GM18519 (cell line): Measurements from ENCODE around the gene SERPING1.

Experiments
- ATAC-seq: cut with Tn5 transposase; IDR thresholded peaks from one replicate; pipeline ENCODE4 v1.9.1; 2021; ENCODE audit warnings: mild to moderate bottlenecking, moderate library complexity; ENCODE audit not compliant: unreplicated experiment, low FRiP score

SERPING1 gene

DNA sequence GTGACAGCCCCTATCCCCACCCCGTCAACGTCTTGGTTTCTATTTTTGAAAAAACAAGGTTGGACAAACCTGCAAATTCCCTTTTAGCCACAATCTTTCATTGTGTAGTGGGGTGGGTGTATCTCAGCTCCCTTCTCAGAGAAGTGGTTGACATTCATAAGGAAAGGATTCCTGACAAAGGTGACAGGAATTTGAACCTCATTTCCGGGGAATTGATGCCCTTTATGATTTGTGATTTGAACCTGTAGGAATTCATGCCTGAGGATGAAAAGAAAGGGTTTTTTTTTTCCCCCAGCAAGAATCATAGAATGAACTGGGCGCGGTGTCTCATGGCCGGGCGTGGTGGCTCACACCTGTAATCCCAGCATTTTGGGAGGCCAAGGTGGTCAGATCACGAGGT lies 37.8 kb downstream of the SERPING1 start:
- ATAC-seq: no peak

DNA sequence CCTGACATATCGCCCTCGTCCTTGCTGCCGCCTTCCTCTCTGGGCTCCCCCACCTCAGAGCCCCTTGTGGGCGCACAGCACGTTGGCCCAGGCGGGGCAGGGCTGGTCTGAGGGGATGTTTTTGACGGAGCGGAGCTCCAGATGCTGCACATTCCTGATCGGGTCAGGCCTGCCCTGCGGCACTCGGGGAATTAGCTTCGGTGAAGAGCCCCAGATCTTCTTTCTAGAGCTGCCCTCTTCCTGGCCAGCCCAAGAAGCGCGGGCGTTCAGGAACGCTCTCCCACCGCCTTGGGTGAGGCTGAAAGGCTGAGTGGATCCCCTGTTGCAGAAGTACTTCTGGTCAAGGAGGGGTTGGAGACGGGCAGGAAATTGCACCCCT lies 40.1 kb downstream of the SERPING1 start:
- no peak for ATAC-seq

GRCh38 chr11:57638005-57638781 lies 40.7 kb downstream of the SERPING1 start:
- no peak for ATAC-seq

DNA sequence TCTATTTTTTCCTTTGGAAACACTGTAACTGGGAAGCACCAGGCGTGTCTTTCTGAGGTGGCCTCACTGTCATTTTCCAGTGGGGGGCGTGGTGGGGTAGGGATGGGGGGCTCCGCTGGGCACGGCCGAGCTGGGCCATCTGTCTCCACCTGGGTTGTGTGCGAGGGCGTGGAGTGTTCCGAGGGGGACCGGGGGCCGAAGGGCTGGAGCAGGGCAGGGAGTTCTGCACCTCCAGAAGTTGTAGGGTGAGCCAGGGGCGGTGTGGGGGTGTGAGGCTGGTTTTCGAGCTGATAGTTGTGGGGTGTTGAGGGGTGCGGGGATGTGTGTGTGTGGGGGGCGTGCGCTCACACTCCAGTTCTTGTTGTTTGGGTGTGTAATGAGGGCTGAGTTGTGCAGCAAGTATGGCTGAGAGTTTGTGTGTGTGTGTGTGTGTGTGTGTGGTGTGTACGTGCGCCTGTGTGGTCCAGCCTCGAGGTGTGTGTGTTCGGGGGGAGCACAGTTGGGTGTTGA lies 41.4 kb downstream of the SERPING1 start:
- no peak for ATAC-seq

GRCh38 chr11:57639321-57640067 lies 42.0 kb downstream of the SERPING1 start:
- ATAC-seq: no peak

DNA sequence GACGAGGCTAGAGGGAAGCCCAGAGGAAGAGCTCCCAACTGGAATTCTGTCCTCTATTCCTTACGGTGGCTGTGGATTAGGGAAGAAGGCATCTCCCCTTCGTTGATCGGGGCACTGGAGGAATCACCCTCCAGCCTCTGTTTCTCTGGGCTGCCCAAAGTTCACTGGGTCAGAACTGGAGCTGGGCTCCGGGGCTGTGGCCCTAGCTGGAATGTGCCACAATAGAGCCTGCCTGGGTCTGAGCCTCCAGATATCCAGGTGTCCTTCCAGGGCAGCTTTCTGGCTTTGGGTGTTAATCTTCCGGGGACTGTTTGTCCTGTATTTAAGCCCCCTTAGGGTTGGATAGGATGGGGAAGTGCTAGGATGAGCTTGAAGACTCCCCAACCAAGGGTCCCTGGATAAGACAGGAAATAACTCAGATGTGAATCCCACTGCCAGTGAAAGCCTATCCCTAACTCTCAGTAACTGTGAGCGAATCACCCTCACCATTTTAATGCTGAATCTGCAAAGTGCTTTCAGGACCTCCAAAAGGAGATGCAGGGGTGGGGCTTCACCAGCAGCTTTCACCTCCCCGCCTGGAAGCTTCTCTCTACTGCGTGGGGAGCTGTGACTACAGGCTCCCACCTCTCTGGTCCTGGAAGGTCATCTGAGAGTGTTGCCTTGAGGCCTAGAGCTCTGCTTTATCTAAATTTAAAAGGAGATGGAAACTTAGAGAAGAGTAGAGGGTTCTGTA lies 42.7 kb downstream of the SERPING1 start:
- no peak for ATAC-seq

DNA sequence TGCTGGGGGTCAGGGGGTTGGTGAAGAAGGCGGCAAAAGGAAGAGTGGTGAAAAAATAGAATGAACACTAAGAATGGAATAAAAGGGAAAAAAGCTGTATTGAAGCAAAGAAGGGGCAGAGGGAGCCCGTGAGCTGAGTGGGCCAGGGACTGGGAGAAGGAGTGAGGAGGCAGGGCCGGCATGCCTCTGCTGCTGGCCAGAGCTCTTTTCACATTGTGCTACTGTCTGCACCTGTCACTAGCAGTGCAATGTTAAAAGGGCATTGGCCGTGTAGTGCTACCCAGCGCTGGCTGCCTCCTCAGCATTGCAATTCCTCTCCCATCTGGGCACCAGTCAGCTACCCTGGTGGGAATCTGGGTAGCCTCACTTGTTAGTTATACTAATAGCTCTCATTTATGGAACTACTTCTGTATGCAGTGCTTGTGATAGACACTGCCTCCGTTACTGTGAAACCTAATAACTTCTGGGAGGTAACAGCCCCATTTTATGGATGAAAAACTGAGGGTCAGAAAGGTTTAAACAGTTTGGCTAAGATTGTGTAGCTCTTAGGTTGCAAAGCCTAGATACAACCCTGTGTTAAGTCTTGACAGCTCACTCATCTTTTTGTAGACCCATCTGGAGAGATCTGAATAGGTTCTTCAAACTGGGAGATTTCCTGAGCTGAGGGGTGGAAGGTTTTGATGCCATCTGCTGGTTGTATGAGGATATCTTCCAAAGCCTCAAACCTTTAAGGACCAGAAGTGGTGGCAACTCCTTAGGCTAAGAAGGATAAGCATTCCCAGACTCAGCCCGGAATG lies 43.7 kb downstream of the SERPING1 start:
- ATAC-seq: no peak

GRCh38 chr11:57643802-57644201 lies 46.3 kb downstream of the SERPING1 start:
- no peak for ATAC-seq

- peak; percentile 45 for ATAC-seq
These were observed 47.5 kb downstream of the SERPING1 start for GRCh38 chr11:57644748-57645688.

DNA sequence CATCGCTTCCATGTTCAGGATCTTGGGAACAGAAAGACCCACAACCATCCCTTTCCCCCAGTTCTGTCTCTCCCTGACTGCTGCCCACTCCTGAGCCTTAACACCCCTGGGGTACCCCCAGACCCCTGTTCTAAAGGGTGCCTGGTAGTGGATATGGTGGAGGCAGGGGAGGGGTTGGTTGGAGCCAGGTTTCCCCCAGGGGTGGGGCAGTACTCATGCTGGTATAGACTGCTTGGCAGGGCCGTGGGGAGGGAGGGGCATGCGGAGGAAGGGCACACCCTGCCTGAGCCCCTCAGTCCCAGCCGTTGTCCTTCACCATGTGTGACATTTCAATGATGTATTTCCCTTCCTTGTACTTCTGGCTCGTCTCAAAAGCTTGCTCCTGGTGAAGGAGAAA lies 48.2 kb downstream of the SERPING1 start:
- ATAC-seq: no peak

DNA sequence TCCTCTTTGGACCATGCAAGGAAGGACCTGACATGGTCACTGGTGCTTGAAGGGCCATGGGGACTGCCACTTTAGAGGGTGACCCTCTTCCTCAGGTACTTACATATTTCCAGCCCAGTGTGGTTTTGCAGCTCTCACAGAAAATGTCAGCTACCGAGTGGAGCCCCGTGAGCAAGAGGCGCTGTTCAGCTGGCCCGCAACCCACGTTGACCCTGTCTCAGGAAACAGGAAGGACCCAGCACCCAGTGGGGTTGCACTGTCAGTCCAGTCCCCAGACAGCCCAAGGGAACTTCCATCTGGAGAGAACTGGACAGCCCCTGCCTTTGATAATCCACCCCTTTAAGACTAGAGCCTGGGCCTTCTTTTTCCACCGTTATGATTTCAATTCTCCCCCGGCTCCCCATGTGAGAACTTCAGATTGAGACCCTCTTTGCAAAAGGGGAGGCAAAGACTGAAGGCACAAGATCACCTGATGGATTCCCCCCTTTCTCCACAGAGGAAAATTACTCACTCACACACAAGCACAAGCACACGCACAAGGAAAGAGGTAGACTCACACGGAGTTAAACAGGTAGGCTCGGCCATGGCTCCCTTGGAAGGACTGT lies 48.8 kb downstream of the SERPING1 start:
- no peak for ATAC-seq

- ATAC-seq: no peak
These were observed 49.4 kb downstream of the SERPING1 start for GRCh38 chr11:57646799-57647303.

- ATAC-seq: no peak
These were observed 49.9 kb downstream of the SERPING1 start for GRCh38 chr11:57647372-57647771.

GRCh38 chr11:57647960-57648800 lies 50.7 kb downstream of the SERPING1 start:
- ATAC-seq: no peak

DNA sequence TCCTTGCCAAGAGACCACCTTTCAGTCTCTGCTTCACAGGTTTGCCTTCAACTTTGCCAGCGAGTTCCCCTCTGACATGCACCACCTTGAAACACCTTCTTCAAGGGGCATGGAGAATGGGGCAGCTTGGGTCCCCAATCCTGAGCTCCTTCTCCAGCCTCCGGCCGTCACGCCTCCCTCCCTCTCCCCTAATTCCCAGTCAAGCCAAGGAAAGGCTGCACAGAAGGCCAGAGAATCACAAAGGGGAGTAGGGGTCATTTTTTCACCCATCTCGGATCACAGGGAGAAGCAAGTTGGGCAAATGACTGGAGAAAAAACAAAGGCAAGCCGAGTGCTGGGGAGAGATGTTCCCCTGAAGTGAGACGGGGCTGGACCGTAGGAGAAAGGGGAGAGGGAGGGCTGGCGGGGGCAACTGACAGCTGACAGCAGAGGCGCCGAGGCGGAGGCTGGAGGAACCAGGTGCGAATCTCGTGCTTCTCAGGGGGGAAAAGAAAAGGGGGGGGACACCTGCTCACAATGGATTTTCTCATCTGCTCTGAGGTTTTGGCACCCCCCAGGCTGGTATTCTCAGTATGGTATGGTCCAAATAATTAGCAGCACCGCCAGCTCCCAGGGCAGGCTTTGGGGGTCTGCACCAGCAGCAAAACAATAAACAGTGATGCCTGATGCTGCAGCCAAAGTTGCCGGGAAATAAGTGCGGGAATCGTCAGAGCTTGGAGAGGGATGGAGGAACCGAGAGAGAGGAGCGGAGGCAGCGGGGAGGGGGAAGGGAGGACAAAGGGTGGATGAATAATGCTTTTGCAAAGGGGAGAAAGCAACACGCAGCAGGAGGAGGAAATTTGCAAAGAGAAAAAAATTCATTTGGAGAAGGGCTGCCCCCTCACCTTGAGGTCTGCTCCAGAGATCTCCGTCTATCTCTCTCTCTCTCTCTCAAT lies 51.6 kb downstream of the SERPING1 start:
- ATAC-seq: no peak

DNA sequence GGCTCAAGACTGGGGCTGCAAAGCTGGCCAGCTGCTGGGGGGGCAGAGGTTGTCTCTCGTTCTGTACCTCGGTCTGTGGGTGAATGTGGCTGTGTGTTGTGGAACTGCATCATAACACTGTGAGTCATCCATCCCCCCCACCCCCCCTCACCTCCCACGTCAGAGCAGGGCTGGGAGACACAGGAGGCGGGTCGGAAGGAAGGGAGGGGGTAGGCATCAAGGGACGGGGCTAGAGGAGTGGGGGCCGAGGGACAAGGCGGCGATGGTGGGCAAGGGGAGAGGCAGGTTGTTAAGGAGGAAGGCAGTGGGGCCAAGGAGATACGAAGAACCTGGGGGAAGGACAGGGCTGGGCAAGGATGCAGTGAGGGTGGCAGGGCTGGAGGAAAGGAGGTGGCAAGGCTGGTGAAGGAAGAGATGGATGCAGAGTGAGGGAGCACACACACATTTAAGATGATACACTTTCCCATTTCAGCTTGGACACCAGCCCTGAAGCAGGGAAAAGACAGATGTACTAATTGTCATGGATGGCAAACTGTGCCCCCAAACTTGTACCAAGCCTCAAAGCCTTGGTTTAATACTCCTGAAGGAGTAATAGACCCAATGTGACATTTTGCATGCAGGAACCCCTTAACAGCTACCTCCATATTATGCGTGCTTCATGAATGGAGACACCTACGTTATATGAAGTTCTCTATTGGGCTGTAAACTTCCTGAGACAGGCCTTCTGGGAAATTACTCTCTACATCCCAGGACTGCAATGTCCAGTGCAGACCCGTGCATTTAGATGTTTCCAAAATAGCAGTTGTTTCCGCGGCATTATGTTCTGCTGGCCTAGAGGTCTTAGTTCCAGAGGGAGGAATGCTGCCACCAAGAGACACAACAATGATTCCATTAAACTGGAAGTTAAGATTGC lies 52.6 kb downstream of the SERPING1 start, which contains the start of gene YPEL4:
Gene YPEL4 (minus strand): TSS at position 87 of the 913 bp plus-strand sequence. CDS start 2,805 bp downstream, outside the sequence.
- no peak for ATAC-seq
